ENCODE results near the gene MRE11.

GRCh38 chr11:94376841-94377240 is 116.8 kb downstream of the MRE11 start:
- TF ChIP-seq SIN3A (IDR thresholded peaks at IDR 0.05; ENCODE audit: borderline replicate concordance, insufficient read depth, low read length) (no peak), TAF1 (IDR thresholded peaks at IDR 0.05; ENCODE audit: borderline replicate concordance, insufficient read depth, low read length) (no peak), POLR2AphosphoS5 (IDR thresholded peaks at IDR 0.05; ENCODE audit: low read depth, low read length) (no peak), REST (IDR thresholded peaks at IDR 0.05; ENCODE audit: insufficient read depth in 1 of 2, low read depth in 2 of 2, low read length in 2 of 2) (no peak)

Data from PFSK-1 (cell line).